GM21360 (cell line): ENCODE data around the gene EIPR1.

ENCODE experiments used
- ATAC-seq: cut with Tn5 transposase; IDR thresholded peaks from one replicate; pipeline ENCODE4 v1.9.1; 2021; ENCODE audit warnings: mild to moderate bottlenecking, moderate library complexity; ENCODE audit not compliant: unreplicated experiment

Gene EIPR1

GRCh38 chr2:3223080-3223923 lies 154.3 kb downstream of the EIPR1 start:
- ATAC-seq, result peak; percentile 97

DNA sequence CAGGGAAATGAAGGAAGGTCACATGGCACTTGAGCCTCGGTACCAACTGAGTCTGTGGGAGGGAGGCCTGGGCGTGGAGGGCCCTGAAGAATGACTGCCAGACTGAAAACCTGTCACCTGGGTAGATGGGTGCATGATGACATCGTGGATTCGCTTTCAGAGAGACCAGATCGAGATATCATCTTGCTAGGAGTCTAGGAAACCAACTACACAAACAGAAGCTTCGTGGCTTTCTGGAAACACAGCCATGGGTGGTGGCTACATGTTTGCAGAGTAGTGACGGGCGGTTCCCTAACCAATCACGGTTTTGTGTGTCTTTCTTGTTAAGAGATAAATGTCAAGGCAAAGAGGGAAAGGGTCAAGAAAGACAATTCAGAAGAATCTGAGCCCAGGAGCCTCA lies 155.0 kb downstream of the EIPR1 start:
- ATAC-seq, result peak; percentile 38

DNA sequence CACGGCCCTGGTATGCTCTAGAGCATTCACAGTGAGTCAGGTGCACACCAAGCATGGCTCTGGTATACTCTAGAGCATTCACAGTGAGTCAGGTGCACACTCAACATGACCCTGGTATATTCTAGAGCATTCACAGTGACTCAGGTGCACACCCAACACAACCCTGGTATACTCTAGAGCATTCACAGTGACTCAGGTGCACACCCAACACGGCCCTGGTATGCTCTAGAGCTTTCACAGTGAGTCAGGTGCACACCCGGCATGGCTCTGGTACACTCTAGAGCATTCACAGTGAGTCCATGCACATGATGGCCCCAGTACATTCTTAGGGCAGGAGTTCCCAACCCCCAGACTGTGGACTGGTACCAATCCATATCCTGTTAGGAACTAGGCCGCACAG lies 158.1 kb downstream of the EIPR1 start:
- ATAC-seq, result no peak

DNA sequence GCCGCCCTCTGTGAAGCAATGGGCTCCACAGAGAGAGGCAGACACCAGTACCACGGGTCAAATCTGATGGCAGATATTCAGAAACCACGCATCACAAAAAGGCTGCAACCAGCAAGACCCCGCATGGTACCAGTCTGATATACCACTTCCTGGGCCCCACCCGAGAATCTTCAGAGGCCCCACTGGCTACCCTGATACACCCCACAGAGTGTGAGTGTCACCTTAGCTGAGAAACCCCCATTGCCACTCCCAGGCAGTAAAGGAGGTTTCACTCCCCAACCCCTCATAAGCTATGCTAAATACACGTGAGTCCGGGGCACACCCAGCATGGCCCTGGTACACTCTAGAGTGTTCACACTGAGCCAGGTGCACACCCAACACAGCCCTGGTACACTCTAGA lies 160.0 kb downstream of the EIPR1 start:
- ATAC-seq, result no peak

GRCh38 chr2:3216841-3217495 lies 160.7 kb downstream of the EIPR1 start:
- no peak for ATAC-seq

- no peak for ATAC-seq
Measured at GRCh38 chr2:3214806-3215404, 162.7 kb downstream of the EIPR1 start.

- no peak for ATAC-seq
Measured at GRCh38 chr2:3214065-3214464, 163.6 kb downstream of the EIPR1 start.

DNA sequence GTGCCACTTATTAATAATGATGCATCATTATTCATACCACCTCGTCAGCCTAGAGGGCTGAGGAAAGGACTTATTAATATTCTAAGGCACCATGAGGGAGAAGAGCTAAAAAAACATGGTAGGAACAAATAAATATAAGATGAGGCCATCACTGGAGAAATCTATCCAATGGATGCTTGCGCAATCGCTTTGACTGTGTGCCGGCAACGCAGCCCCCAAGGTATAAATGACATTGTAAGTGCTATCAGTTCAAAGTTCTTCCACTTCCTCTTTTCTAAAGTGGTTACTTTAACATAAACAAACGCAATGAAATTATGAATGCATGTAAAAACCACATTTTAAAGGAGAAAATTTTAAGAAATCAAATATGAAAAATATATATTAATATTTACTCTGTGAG lies 164.6 kb downstream of the EIPR1 start:
- no peak for ATAC-seq

DNA sequence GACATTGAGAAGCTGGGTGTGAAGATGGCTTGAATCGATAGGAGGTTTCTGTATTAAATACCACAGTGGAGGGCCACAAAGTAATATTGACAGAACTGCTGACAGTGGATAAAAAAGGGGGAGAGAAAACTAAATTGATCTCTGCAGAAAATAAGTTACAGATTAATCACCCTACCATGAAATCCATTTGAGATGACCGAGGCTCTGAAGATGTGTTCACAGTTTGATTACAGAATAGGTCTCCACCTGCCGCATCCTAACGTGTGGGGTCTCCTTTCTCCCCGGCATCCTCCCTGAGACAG lies 165.6 kb downstream of the EIPR1 start:
- ATAC-seq, result no peak

DNA sequence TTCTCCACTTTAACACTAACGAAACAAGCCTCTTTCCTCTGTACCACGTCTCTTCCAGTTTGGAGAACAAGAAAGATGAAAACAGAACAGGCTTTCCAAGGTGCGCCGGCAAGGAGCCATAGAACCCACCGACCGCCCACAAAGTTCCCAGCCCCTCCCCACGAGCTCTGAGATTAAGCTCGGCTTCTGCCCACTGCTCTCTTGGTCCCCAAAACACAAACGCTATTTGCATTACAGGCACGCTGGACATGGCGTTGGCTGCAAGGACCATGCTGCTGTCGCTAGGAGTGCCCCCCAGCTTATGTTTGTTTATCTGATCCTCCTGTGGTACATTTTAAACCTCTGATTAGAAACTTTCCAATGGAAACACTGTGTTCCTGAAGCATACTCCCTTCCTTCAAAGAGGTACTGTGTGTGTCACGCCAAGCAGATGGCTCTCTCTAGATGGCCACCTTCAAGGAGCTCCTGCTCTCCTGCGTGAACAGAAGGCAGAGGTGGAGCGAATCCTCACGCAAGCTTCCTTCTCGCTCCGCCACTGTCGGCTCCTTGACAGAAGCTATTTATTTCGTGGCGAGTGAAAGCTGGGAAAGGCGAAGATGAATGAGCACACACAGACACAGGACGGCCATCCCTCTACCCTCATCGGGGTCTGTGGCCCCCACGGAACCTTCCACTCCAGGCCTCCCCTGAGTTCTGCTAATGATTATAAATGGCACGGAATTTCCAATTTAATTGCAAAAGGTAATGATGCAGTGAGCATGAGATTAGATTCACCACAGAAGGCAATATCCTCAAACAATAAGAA lies 166.2 kb downstream of the EIPR1 start:
- no peak for ATAC-seq

GRCh38 chr2:3210257-3210656 lies 167.4 kb downstream of the EIPR1 start:
- no peak for ATAC-seq

DNA sequence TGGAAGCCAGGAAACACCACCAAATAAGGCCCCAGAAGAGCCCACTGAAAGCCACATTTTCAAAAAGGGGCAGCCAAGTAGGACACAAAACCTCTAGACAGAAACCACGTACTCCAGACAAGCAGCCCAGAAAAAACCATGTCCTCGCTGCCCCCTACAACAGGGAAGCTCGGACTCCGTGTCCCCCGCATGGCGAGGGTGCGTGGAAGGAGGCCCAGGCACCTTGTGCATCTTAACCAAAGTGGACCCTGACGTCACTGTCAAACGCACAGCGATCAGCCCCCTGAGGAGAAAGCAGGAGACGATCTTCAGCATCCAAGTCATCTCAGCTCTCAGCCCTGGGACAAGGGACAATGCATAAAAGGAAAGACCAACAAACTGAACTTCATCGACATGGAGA lies 168.4 kb downstream of the EIPR1 start:
- ATAC-seq, result no peak

- ATAC-seq, result no peak
Measured at GRCh38 chr2:3208591-3208990, 169.0 kb downstream of the EIPR1 start.

DNA sequence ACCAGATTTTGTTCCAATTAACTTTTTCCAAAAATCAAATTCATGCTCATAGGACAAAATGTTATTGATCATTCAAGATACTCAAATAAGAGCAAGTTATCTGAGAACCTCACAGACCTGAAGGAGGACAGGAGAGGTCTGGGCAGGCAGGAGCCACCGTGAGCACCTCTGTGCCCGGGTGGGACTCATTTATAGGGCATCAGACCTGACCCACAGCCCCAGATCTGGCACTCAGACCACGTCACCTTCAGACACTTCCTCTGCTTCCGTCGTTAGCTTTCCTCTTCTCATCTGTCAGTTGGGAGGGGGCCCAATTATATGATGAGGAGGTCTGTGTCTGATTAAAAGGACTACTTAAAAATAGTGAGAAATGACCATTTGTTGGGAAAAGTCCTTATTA lies 169.4 kb downstream of the EIPR1 start:
- no peak for ATAC-seq

GRCh38 chr2:3207091-3207491 lies 170.5 kb downstream of the EIPR1 start:
- ATAC-seq, result no peak

DNA sequence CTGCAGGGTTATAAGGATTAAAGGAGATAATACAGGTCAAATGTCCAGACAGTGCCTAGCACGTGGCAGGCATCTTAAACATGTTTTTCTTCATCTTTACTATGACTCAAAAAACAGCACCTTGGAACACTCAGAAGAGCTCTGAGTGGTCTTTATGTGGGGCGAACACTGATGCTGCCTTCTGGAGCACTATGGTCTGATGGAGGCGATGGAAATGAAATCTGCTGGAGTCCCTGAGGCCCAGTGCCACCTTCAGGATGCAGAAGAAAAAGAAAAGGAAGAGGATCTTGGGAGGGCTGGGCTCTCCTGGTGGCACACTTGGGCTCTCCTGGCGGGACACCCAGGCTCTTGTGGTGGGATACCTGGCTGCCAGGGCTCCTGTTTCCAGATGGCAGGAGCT lies 171.8 kb downstream of the EIPR1 start:
- no peak for ATAC-seq

- ATAC-seq, result no peak
Measured at GRCh38 chr2:3204031-3204821, 173.4 kb downstream of the EIPR1 start.

GRCh38 chr2:3203497-3204019 lies 174.1 kb downstream of the EIPR1 start:
- ATAC-seq, result no peak

DNA sequence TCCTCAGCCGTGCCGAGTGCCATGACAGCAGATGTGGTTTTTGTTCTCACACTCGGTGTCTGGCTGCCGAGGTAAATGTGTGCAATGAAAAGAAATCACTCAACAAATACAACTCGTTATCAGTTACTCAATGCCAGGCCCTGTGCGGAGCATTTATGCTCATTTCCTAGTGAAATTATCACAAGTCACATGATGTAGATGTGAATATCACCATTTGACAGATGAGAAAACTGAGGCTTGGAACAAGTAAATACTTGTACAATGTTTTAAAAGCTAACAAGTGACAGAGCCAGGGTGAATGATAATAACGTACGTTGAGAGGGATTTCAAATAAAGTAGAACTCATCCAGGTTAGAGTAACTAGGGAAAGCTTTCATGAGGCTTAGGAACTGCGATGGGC lies 174.7 kb downstream of the EIPR1 start:
- no peak for ATAC-seq

GRCh38 chr2:3201281-3201680 lies 176.3 kb downstream of the EIPR1 start:
- ATAC-seq, result no peak
